HG03378 (cell line): ENCODE data around the gene NDUFA6.
A peak's percentile ranks its signal among the peaks of the same experiment; 100 is the strongest.
"Not testable (repeated sequence)": the region's sequence is repeated elsewhere in the genome, so short reads cannot be mapped to it uniquely, and the experiment has no call there.

Experiments used
- ATAC-seq: cut with Tn5 transposase; IDR thresholded peaks from one replicate; pipeline ENCODE4 v1.9.1; 2021; ENCODE audit warnings: mild to moderate bottlenecking, moderate library complexity; ENCODE audit not compliant: unreplicated experiment

Gene NDUFA6

GRCh38 chr22:42114721-42115120 is 24.1 kb upstream of the NDUFA6 start:
- no peak for ATAC-seq

DNA sequence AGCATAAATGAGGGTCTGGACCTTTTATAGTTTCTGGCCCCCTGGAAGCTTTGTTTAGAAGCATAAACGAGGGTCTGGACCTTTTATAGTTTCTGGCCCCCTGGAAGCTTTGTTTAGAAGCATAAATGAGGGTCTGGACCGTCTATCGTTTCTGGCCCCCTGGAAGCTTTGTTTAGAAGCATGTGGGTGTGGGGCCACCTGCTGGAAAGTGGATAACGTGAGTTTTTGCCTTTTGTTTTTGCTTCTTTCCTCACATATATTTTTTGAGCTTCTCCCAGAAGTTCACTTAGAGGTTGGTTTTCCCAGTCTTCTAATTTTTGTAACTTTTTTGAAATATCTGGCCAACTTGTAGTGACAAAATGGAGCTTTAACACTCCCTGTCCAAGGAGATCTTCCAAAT is 22.2 kb upstream of the NDUFA6 start:
- not testable (repeated sequence) for ATAC-seq

GRCh38 chr22:42111798-42112197 is 21.2 kb upstream of the NDUFA6 start:
- no peak for ATAC-seq

- no peak for ATAC-seq
Measured at GRCh38 chr22:42108848-42109247, 18.3 kb upstream of the NDUFA6 start.

GRCh38 chr22:42104332-42104860 is 13.8 kb upstream of the NDUFA6 start:
- not testable (repeated sequence) for ATAC-seq

GRCh38 chr22:42101199-42101598 is 10.6 kb upstream of the NDUFA6 start:
- ATAC-seq, result no peak

GRCh38 chr22:42091455-42091782 is 847 bp upstream of the NDUFA6 start:
- no peak for ATAC-seq

- no peak for ATAC-seq
Measured at GRCh38 chr22:42086051-42086450, 4.5 kb downstream of the NDUFA6 start.

- no peak for ATAC-seq
Measured at GRCh38 chr22:42084874-42085273, 5.7 kb downstream of the NDUFA6 start.

- no peak for ATAC-seq
Measured at GRCh38 chr22:42083119-42083518, 7.5 kb downstream of the NDUFA6 start.

DNA sequence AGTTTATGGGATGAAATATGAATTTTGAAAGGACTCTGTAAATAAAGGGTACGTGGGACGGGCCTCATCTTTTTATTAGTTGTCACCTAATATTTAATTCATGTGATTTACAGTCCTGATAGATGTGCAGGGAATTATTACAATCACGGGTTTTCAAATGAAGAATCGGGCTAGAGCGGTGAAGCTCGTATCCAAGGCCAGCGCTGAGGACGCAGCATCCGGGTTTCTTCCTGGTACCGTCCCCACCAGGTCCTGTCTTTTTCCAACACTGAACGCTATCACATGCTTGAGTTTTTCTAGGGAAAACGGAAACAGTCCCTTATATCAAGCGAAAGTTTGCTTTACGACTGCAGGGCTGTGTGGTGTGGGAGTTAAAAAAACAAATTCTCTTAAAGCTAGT is 10.3 kb downstream of the NDUFA6 start:
- ATAC-seq, result no peak

GRCh38 chr22:42079319-42080251 is 11.0 kb downstream of the NDUFA6 start, which contains the start of gene SMDT1:
TSS of gene SMDT1 (plus strand) at chr22:42079700. CDS start at chr22:42079769, 69 bp downstream.
- ATAC-seq, result peak; percentile 75

DNA sequence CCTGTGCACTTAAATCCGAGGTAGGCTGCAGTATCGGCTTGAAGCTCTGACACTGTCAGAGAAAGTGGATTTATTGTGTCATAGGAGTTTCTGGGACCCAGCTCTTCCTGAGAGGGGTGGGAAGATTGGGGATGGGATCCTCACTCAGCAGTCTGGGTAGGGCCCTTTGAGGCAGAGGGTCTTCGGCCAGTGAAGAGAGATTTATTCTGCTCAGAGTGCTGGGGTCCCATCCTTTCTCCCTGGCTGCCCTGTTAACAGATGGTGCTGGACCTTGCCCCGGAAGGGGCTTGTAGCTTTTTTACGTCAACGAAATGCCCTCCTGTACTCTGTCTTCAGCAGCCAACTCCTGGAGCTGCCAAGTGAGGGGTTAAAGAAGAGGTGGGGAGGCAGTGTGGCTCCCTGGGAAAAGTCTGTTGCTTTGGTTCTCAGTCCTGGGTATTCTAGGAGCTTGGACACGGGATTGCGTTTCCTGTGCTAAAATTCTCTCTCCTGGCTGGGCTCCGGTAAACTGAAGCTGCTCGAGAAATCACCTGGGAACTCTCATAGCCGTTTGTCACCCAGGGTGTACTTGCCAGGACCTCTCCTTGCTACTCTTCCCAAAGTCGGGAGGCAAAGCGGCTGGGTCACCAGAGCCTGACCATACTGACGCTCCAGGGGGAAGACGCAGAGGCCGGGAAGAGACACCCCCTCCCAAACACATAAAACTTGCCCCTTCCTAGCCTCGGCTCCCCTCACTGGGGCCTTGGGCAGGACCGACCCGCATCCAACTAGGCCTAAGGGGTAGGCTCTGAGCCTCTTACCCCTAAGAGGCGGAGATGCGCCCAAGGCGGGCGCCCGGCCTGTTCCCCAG is 11.9 kb downstream of the NDUFA6 start:
- ATAC-seq, result no peak

GRCh38 chr22:42077486-42078125 is 13.0 kb downstream of the NDUFA6 start:
- ATAC-seq, result no peak

GRCh38 chr22:42076764-42077485 is 13.6 kb downstream of the NDUFA6 start:
- no peak for ATAC-seq

DNA sequence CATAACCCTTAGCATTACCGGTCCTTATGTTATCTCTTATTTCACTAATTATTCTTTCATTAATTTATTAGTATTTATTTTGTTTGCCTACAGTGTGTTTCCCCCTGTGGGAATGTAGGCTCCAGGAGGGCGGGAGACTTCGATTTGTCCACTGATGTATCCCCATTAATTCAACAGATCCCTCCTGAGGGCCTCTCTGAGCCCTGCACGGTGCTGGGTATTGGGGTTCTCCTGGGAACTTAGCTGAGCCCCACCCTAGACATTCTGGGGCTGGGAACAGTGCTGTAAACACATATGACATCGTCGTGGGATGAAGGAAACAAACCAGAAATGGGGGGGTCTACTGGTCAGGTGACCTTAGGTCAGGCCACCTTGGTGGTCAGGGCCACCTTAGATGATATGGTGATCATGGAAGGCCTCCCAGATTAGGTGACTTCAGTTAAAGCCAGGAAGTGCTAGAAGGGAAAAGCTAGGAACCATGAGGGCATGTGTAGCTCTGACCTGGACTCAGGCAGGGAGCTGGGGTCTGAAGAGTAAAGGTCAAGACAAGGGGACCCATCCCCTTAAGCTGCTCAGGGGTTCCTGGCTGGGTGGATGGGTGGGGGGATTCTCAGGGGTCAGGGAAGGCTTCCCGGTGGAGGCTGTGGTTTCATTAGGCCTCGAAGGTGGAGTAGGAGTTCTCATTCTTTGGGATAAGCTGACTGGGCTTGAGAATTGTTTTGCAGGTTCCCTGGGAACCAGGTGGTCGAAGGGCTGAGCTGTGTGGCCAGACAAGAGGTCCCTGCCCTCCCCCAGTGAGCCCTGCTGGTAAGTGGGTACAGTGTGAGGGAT is 15.5 kb downstream of the NDUFA6 start:
- ATAC-seq, result no peak

DNA sequence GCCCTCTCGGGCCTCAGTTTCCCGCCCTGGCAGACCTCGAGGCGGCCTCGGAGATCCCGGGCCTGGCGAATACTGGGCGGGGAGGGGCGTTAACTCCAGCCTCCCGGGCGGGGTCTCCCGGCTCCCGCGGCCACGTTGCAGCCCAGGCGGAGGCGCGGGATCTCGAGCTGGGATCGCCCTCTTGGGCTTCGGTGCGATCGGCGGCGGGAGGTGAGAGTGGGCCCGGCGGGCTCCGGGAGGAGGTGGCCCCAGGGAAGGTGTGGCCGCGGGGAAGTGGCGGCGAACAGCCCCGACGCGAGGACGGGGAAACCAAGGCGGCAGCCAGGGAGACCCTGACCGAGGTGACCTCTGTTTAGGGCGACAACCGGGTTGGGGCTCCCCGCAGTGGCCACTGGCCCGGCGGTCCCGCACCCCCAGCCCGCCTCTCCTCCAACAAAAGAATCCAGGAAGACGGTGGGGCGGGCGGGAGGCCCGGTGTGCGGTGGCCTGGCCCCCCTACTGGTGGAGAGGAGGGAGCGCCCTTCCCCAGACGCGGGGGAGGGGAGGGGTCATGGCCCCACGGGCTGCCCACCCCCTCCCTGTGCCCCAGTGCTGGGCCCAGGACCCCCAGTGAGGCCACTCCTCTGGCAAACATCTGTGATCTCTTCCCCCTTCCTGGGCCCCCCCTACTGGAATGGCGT is 16.3 kb downstream of the NDUFA6 start, which contains the start of gene PHETA2:
Gene PHETA2, plus strand, starts transcription at position 117 of the 680 bp plus-strand sequence. CDS start 3,046 bp downstream, outside the sequence.
- no peak for ATAC-seq

DNA sequence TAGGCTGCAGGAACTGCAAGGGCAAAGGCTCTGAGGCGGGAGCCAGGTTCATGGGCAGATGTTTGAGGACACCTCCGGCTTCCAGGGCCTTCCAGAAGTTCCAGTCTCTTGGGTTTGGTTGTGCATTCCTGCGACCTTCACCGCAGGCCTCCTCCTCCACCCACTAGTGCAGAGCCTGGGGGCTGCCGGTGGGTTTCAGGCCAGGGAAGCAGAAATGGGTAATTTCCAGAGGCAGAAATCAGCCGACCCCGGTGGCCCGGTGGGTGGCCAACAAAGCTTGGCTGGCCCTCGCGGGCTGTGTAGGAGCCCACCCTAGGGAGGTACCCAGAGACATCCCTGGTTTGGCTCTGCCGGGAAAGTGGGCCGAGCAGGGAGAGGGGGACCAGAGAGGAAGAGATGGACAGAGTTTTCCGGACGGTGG is 16.9 kb downstream of the NDUFA6 start:
- no peak for ATAC-seq
